ENCODE data around the gene IZUMO3.
"Not testable (repeated sequence)": the region's sequence is repeated elsewhere in the genome, so short reads cannot be mapped to it uniquely, and the experiment has no call there.

The IZUMO3 gene

GRCh38 chr9:24545847-24546522 lies at the start of gene IZUMO3:
IZUMO3 (minus strand) TSS chr9:24545897; CDS start chr9:24545649, 248 bp downstream.
- DNase-seq (ENCODE audit: low read depth), result no peak

GRCh38 chr9:24594234-24594850 lies 48.6 kb upstream of the IZUMO3 start:
- no peak for DNase-seq (ENCODE audit: low read depth)

GRCh38 chr9:24590432-24590831 lies 44.7 kb upstream of the IZUMO3 start:
- DNase-seq (ENCODE audit: low read depth), result no peak

- no peak for DNase-seq (ENCODE audit: low read depth)
Measured at GRCh38 chr9:24587883-24588282, 42.2 kb upstream of the IZUMO3 start.

- no peak for DNase-seq (ENCODE audit: low read depth)
Measured at GRCh38 chr9:24582146-24583126, 36.7 kb upstream of the IZUMO3 start.

- not testable (repeated sequence) for DNase-seq (ENCODE audit: low read depth)
Measured at GRCh38 chr9:24580005-24580404, 34.3 kb upstream of the IZUMO3 start.

GRCh38 chr9:24572406-24572805 lies 26.7 kb upstream of the IZUMO3 start:
- no peak for DNase-seq (ENCODE audit: low read depth)

GRCh38 chr9:24561957-24562356 lies 16.3 kb upstream of the IZUMO3 start:
- DNase-seq (ENCODE audit: low read depth), result no peak

GRCh38 chr9:24553183-24553552 lies 7.5 kb upstream of the IZUMO3 start:
- no peak for DNase-seq (ENCODE audit: low read depth)

- DNase-seq (ENCODE audit: low read depth), result no peak
Measured at GRCh38 chr9:24552526-24553182, 7.0 kb upstream of the IZUMO3 start.

- no peak for DNase-seq (ENCODE audit: low read depth)
Measured at GRCh38 chr9:24545285-24545684, 412 bp downstream of the IZUMO3 start.

GRCh38 chr9:24518545-24518944 lies 27.2 kb downstream of the IZUMO3 start:
- DNase-seq (ENCODE audit: low read depth), result no peak

GRCh38 chr9:24516463-24516862 lies 29.2 kb downstream of the IZUMO3 start:
- DNase-seq (ENCODE audit: low read depth), result no peak

GRCh38 chr9:24509850-24510249 lies 35.8 kb downstream of the IZUMO3 start:
- DNase-seq (ENCODE audit: low read depth), result no peak

GRCh38 chr9:24504521-24504920 lies 41.2 kb downstream of the IZUMO3 start:
- DNase-seq (ENCODE audit: low read depth), result no peak

- no peak for DNase-seq (ENCODE audit: low read depth)
Measured at GRCh38 chr9:24502206-24502937, 43.3 kb downstream of the IZUMO3 start.

GRCh38 chr9:24500761-24501160 lies 44.9 kb downstream of the IZUMO3 start:
- DNase-seq (ENCODE audit: low read depth), result no peak

- DNase-seq (ENCODE audit: low read depth), result no peak
Measured at GRCh38 chr9:24498632-24499031, 47.1 kb downstream of the IZUMO3 start.

- DNase-seq (ENCODE audit: low read depth), result no peak
Measured at GRCh38 chr9:24497671-24498070, 48.0 kb downstream of the IZUMO3 start.

All from stimulated activated CD8-positive, alpha-beta memory T cell treated with anti-CD3 and anti-CD28 coated beads, Interleukin-12 subunit alpha, Interleukin-12 subunit beta, amount 100 ng/mL, for 4 hours (primary cell).